Measurements from ENCODE around the gene LPCAT4. TPM values are rescaled to one million over a fixed set of nuclear protein-coding genes. Genes with fewer than 3 reads are reported as not detected.

LPCAT4 gene
- total and polyA plus RNA-seq, 2 donors (not counting 3 experiments of a cell fraction or from before 2014, with no cell fraction given): 49.3 to 51.3 TPM

DNA sequence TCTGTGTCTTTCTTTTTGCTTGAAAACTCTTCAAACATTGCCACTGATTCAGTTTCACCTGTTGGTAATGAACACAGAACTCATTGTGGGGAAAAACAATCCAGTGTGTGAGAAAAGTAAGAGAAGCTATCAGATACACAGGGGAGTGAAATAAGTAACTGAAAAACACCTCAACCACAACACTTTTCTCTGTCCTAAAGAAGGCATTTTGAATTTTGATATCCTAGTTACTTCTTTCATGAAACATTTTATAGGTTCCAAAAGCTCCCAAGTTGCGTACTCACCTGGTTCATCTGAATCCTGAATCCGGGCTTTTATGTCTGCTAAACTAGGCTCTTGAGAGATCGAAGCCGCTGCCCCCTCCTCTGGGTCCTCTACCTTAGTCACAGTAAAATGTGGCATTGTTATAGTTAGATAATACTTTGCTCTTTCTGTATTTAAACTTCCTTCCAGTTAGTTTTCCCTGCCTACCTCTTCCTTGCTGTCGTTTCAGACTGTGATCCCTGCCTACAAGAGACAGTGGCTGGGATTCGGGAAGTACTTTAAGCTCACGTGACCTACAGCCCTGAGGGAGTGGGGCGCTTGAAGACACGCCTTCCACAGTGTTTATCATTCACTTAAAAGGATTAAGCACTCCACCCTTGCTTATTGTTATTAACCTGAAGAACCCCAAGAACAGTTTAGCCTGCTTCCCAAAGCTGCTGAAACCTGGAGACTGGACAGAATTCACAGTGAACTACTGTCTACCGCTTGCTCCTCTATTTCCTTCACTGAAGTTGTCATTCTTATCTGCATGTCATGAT lies 48.5 kb downstream of the LPCAT4 start:
- H3K79me2 ChIP-seq (ENCODE audit: control insufficient read depth, insufficient read depth, low read length): no peaks in the 10 kb centered on the region
- TSS peak; percentile 69 for BruUV-seq (replicated peaks)
- DNase-seq (ENCODE audit: low read depth, low spot score) (peak; percentile 78), FAIRE-seq (peak; percentile 12)
- H2AFZ ChIP-seq (ENCODE audit: low read depth, low read length): peak overlapping the region; percentile 89
- ChIA-PET POLR2A (no interaction called here), CTCF (interaction anchor here (0.6 to 1.9 kb wide), 10 partner anchors 9 to 217 kb away, joined by 3 to 15 read pairs (median 3); partner anchors contain the start of genes EMC7, LPCAT4, NOP10 and NUTM1)
- H3K4me3 ChIP-seq (replicated peaks in 1 of 3; ENCODE audit: insufficient read depth in 1 of 3, low read depth in 1 of 3, low read length in 3 of 3): peak overlapping the region; percentile 55 to 86 (median 65)
- H3K27ac ChIP-seq (ENCODE audit: insufficient read depth, low read depth, low read length): peak overlapping the region; percentile 13
- no peaks in the 10 kb centered on the region for H3K9me3 ChIP-seq (replicated peaks; ENCODE audit: control insufficient read depth, insufficient read depth, low read length)
- H3K4me2 ChIP-seq (ENCODE audit: insufficient read depth, low read length): peak overlapping the region; percentile 95
- peaks cover 12% of the 10 kb centered on the region for H3K4me1 ChIP-seq (ENCODE audit: control insufficient read depth, extremely low read depth, insufficient read depth, low read length)
- intact Hi-C loops (cut with micrococcal nuclease): no loop called here
- no peak for TF ChIP-seq POLR2AphosphoS5 (IDR thresholded peaks at IDR 0.05; ENCODE audit: insufficient read depth, low read depth, low read length)
- TF ChIP-seq, protein P1, sequence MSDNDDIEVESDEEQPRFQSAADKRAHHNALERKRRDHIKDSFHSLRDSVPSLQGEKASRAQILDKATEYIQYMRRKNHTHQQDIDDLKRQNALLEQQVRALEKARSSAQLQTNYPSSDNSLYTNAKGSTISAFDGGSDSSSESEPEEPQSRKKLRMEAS (IDR thresholded peaks at IDR 0.05; ENCODE audit: insufficient read depth, insufficient read length): peak; percentile 75
- TF ChIP-seq EZH2 (IDR thresholded peaks at IDR 0.05; ENCODE audit: borderline replicate concordance, low read depth, low read length, severe bottlenecking): no peak
- TF ChIP-seq GATA2 (IDR thresholded peaks at IDR 0.05; ENCODE audit: insufficient read depth, insufficient read length, low read depth, low read length): no peak
- no peak for TF ChIP-seq FOS (IDR thresholded peaks at IDR 0.05; ENCODE audit: borderline replicate concordance, insufficient read depth, low read length)
- H4K20me1 ChIP-seq (replicated peaks; ENCODE audit: control insufficient read depth, extremely low read depth, insufficient read depth, low read length): no peaks in the 10 kb centered on the region
- H3K9ac ChIP-seq (replicated peaks; ENCODE audit: extremely low read depth, insufficient read depth, low read length): peak overlapping the region; percentile 70
- dilution Hi-C loops (cut with MboI; ENCODE audit: extremely low pct_ligation_motif_present, low sequenced_read_pairs): no loop called here
- H3K9me1 ChIP-seq (replicated peaks; ENCODE audit: control insufficient read depth, extremely low read depth, insufficient read depth, low read length): no peaks in the 10 kb centered on the region
- no peaks in the 10 kb centered on the region for H3K36me3 ChIP-seq (ENCODE audit: control insufficient read depth in 2 of 2, extremely low read depth in 1 of 2, insufficient read depth in 2 of 2, low read length in 2 of 2)
- no peaks in the 10 kb centered on the region for H3K27me3 ChIP-seq (ENCODE audit: control insufficient read depth in 2 of 2, insufficient read depth in 2 of 2, low read length in 2 of 2)

All from endothelial cell of umbilical vein (primary cell).